DMS 273 (cell line): Measurements from ENCODE around the gene KRTAP9-8.
"Not testable (repeated sequence)": the region's sequence is repeated elsewhere in the genome, so short reads cannot be mapped to it uniquely, and the experiment has no call there.

ENCODE experiments used
- DNase-seq: peaks from one replicate; lab custom pipeline; 2025; ENCODE audit not compliant: unreplicated experiment; lab: John Stamatoyannopoulos, UW

Gene KRTAP9-8

DNA sequence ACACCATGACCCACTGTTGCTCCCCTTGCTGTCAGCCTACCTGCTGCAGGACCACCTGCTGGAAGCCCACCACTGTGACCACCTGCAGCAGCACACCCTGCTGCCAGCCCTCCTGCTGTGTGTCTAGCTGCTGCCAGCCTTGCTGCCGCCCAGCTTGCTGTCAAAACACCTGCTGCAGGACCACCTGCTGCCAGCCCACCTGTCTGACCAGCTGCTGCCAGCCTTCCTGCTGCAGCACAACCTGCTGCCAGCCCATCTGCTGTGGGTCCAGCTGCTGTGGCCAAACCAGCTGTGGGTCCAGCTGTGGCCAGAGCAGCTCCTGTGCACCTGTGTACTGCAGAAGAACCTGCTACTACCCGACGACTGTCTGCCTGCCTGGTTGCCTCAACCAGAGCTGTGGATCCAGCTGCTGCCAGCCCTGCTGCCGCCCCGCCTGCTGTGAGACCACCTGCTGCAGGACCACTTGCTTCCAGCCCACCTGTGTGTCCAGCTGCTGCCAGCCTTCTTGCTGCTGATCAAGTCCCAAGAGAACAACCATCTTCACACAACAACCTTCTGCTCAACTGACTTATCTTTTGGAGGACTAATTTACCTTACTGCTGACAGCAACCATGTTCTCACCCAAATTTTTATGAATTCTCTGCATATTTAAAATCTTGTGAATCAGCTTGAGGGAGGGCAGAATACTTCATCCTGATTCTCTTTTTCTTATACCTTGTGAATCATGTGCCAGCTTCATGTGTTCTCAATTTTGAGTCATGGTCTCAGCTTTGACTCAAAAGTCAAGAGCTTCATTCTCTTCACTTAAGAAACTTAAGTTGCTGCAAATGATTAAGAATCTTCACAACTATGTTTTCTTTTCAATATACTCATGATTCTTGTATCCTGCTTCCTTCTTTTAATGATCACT lies 17.8 kb downstream of the KRTAP9-8 start, which contains the start of gene KRTAP9-9:
KRTAP9-9 (plus strand) TSS at position 4 of the 910 bp plus-strand sequence.
- not testable (repeated sequence) for DNase-seq

DNA sequence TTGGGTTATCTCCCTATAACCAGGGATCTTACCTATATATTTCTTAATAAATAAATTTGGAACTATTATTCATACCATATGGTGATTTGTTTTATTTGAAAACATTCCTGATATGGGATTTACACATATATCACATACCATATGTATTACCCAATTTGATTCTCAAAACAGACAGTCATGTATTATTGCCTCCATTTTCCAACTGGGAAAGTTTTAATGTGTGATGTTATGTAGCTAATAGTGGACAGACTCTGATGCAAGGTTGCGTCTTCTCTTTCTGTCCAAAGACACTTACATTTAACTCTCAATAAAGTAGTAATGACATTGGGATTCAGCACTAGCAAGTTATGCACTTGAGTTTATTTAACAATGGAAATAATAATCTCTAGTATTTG lies 18.5 kb downstream of the KRTAP9-8 start:
- no peak for DNase-seq

DNA sequence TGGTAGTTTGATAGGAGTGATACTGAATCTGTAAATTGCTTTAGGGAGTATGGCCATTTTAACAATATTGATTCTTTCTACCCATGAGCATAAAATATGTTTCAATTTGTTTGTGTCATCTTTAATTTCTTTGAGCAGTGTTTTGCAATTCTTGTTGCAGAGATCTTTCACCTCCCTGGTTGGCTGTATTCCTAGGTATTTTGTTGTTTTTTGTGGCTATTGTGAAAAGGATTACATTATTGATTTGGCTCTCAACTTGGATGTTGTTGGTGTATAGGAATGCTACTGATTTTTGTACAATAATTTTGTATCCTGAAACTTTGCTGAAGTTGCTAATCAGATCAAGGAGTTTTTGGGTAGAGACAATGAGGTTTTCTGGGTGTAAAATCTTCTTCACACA lies 20.6 kb downstream of the KRTAP9-8 start:
- DNase-seq: no peak

DNA sequence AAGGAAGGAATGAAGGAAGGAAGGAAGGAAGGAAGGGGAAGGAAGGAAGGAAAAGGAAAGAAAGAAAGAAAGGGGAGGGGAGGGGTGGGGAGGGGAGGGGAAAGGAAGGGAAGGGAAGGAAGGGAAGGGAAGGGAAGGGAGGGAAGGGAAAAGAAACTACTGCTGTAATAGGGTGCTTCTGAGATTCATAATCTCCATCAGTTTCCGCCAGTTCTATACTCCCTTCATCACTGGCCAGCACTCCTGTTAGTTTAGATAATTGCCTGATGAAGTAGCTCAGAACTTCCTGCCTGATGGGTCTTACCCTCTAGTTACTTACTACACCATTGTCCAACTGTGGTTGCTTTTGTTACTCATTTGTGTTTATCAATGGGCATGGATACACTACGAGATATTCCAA lies 25.4 kb downstream of the KRTAP9-8 start:
- DNase-seq: no peak

DNA sequence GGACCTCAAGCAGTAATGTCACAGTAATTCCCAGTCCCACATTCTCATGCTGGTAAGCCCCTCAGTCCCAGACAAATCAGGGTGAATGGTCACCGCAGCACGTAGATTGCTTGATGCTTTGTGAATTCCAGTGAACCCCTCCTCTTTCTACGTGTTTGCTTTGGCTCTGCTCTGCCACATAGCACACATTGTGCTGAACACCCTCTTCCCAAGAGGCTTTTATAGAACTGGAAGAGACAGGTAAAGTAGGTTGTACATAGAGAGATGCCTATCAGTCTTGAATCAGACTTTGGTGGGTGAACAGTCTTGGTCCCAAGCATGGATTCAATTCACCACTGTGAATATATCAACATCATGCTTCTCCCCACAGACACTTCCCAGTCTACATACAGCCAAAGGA lies 26.8 kb downstream of the KRTAP9-8 start:
- no peak for DNase-seq

DNA sequence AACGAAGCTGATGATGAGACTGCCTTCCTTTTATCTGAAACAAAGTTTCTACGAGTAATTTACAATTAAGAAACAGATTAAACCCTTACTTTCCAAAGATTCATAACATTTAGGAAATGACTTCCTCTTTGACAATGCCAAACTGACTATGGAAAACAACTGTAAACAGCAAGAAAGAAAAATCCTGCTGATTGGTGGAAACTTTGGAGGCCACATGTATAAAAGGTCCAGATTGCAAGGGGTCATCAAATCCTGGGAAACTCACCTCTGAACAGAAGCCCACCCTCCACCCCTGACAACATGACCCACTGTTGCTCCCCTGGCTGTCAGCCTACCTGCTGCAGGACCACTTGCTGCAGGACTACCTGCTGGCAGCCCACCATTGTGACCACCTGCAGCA lies 27.3 kb downstream of the KRTAP9-8 start, which contains the start of gene KRTAP9-6:
KRTAP9-6 (plus strand) TSS at position 301 of the 400 bp plus-strand sequence; CDS start at position 301, 0 bp downstream.
- no peak for DNase-seq

DNA sequence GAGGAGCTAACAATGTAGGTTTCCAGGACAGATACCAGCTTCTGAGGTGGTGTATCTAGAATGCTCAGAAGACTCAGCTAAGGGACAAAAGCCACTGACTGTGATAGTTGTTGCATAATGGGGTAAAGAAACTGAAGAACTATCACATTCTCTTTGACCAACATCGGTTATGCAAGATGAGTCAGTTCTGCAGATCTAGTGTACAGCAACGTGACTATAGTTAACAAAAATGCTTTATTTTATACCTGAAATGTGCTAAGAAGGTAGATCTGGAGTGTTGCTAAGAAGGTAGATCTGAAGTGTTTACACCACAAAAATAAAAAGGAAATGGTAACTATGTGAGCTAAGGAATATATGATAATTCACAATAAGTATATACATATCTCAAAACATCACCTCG lies 29.9 kb downstream of the KRTAP9-8 start:
- no peak for DNase-seq

DNA sequence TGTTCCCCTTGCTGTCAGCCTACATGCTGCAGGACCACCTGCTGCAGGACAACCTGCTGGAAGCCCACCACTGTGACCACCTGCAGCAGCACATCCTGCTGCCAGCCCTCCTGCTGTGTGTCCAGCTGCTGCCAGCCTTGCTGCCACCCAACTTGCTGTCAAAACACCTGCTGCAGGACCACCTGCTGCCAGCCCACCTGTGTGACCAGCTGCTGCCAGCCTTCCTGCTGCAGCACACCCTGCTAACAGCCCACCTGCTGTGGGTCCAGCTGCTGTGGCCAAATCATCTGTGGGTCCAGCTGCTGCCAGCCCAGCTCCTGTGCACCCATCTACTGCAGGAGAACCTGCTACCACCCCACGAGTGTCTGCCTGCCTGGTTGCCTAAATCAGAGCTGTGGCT lies 33.5 kb downstream of the KRTAP9-8 start:
- DNase-seq: not testable (repeated sequence)

DNA sequence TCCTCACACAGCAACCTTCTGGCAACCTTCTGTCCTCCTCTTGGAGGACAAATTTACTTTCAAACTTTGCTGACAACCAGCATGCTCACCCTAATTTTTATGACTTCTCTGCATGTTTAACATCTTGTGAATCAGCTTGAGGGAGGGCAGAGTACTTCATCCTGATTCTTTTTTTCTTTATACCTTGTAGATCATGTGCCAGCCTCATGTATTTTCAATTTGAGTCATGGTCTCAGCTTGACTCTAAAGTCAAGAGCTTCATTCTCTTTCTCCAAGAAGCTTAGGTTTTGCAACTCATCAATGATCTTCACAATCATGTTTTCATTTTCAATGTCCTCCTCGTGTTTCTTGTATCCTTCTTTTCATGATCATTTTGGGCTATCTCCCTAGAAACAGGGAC lies 34.1 kb downstream of the KRTAP9-8 start:
- DNase-seq: no peak

DNA sequence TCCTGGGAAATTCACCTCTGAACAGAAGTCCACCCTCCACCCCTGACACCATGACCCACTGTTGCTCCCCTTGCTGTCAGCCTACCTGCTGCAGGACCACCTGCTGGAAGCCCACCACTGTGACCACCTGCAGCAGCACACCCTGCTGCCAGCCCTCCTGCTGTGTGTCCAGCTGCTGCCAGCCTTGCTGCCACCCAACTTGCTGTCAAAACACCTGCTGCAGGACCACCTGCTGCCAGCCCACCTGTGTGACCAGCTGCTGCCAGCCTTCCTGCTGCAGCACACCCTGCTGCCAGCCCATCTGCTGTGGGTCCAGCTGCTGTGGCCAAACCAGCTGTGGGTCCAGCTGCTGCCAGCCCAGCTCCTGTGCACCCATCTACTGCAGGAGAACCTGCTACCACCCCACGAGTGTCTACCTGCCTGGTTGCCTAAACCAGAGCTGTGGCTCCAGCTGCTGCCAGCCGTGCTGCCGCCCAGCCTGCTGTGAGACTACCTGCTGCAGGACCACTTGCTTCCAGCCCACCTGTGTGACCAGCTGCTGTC lies 37.9 kb downstream of the KRTAP9-8 start, which contains the start of gene KRTAP9-7:
KRTAP9-7 (plus strand) TSS at position 51 of the 543 bp plus-strand sequence; CDS start at position 51, 0 bp downstream.
- not testable (repeated sequence) for DNase-seq

DNA sequence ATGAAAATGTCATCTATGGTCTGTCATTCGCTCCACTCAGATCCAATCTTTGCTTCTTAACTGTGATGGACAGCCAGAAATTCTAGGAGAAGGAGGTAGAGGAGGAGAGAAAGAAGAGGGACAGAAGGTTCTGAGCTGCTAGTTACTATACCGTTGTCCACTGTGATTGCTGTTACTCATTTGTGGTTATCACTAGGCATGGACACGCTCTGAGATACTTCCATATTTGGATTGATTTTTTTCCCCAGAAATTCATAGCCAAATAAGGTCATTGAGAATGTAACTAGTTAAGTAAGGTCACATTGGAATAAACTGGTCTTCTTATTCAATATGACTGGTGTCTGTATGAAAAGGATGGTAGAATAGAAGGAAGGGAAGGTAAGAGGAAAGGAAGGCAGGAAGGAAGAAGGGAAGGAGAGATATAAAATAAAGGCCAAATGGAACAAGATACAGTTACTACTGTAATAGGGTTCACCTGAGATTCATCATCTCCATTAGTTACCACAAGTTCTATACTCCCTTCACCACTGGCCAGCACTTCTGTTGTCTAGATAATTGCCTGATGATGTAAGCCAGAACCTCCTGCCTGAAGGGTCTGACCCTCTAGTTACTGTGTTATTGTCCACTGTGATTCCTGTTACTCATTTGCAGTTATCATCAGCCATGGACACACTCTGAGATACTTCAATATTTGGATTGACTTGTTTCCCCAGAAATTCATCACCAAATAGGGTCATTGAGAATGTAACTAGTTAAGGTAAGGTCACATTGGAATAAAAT lies 40.6 kb downstream of the KRTAP9-8 start:
- no peak for DNase-seq

DNA sequence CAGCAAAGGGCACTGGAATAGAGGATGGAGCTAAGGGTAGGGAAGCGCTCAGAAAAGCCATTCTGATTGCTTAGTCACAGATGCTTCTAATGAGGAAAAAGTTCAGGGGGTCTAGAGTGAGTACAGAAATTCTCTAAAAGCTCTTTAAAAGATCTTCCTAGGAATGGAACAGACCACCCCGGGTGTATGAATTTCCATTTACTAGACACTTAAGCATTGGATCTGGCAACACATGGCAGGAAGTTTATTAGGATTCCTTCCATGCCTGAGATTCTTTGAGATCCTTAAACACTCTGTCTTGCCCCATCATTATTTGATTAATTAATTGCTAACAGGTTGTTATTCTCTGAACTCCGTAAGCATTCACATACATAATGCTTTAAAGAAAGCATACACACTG lies 46.2 kb downstream of the KRTAP9-8 start:
- DNase-seq: no peak

DNA sequence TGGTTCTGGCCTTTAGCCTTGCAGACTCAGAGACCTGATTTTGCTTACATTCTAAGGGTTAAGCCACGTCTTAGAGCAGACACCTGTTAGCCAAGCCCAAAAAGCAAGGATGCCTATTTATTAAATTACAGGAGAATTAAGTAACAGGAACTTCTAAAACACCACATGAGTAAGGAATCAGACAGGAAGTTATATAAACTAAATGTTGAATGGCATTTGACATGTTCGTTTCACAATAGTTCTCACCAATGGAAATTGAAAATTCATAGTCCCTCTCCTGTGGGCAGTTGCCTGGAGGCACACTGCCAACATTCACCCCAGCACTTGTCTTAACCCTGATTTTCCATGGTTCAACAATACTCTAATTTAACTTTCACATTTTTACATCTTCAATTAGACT lies 46.7 kb downstream of the KRTAP9-8 start:
- no peak for DNase-seq

DNA sequence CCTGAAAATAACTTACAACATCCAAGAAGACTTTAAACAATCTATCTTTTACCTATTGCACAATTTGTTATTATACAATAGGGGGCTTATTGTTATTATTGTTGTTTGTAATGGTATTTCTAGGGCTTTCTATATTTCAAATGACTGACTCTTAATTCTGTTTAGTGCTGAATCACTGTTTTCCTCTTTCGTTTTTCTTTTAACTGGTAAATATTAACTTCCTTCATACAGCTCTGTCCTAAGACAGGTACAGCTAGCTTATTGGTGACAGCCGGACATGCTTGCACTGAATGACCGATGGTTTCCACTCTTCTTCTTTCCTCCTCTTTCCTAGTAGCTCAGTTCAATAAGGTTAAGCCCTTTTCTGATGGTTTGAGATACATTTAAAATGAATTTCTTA lies 49.3 kb downstream of the KRTAP9-8 start:
- DNase-seq: no peak
